ENCODE results near the gene GRK4. TPM values are rescaled to one million over a fixed set of nuclear protein-coding genes. Genes with fewer than 3 reads are reported as not detected.
"Not testable (repeated sequence)": the region's sequence is repeated elsewhere in the genome, so short reads cannot be mapped to it uniquely, and the experiment has no call there.

GRK4 gene
- total and polyA plus RNA-seq, 4 donors = 1.0 to 2.2 (median 1.8) TPM

GRCh38 chr4:3047464-3048286 lies 84.3 kb downstream of the GRK4 start:
- Histone ChIP-seq H3K27me3 (ENCODE audit: control insufficient read depth in 4 of 4, insufficient read depth in 4 of 4, low read length in 3 of 4) (no peaks in the 10 kb centered on the region), H3K36me3 (ENCODE audit: control insufficient read depth in 4 of 4, insufficient read depth in 3 of 4, low read depth in 1 of 4, low read length in 3 of 4) (no peaks in the 10 kb centered on the region), H3K9ac (ENCODE audit: low read depth in 1 of 2, low read length in 2 of 2) (no peak overlapping the region), H3K27ac (ENCODE audit: low read depth in 1 of 2, low read length in 2 of 2) (no peak overlapping the region), H3K4me1 (ENCODE audit: control insufficient read depth in 4 of 4, insufficient read depth in 4 of 4, low read length in 3 of 4) (peaks cover 0 to 3% (median 1%) of the 10 kb centered on the region in 4 donors), H3K4me3 (ENCODE audit: low read depth in 1 of 3, low read length in 3 of 3) (peak overlapping the region; percentile 41 to 61 (median 60)), H3K9me3 (ENCODE audit: control insufficient read depth in 4 of 4, low read length in 3 of 4) (no peaks in the 10 kb centered on the region)
- DNase-seq (ENCODE audit: low spot score) = peak; percentile 61
- no peak for TF ChIP-seq FOXA2 (IDR thresholded peaks at IDR 0.05)
- no peak for TF ChIP-seq HNF4G (IDR thresholded peaks at IDR 0.05)
- no peak for TF ChIP-seq ATF3 (IDR thresholded peaks at IDR 0.05)
- no peak for TF ChIP-seq GABPA (IDR thresholded peaks at IDR 0.05 in 1 of 2, conservative IDR thresholded peaks at IDR 0.05 in 1 of 2)
- TF ChIP-seq YY1 (IDR thresholded peaks at IDR 0.05) = no peak
- TF ChIP-seq HNF4A (conservative IDR thresholded peaks at IDR 0.05) = no peak
- TF ChIP-seq EGR1 (IDR thresholded peaks at IDR 0.05; ENCODE audit: low read depth in 2 of 2) = no peak
- peak; percentile 68 for TF ChIP-seq CTCF (IDR thresholded peaks at IDR 0.05; ENCODE audit: low read depth, low read length, missing input control)
- TF ChIP-seq NR2F2 (IDR thresholded peaks at IDR 0.05) = no peak
- TF ChIP-seq RAD21 (IDR thresholded peaks at IDR 0.05) = peak; percentile 84 to 90
- TF ChIP-seq JUND (IDR thresholded peaks at IDR 0.05) = peak in 1 of 2 donors; percentile 26
- no peak for TF ChIP-seq REST (IDR thresholded peaks at IDR 0.05)
- 38% methylated on average over 20 of the region's 20 CpGs for WGBS

- DNase-seq (ENCODE audit: low spot score); H3K27ac ChIP-seq (ENCODE audit: low read depth in 1 of 2, low read length in 2 of 2); H3K4me1 ChIP-seq (ENCODE audit: control insufficient read depth in 4 of 4, insufficient read depth in 4 of 4, low read length in 3 of 4); H3K27me3 ChIP-seq (ENCODE audit: control insufficient read depth in 4 of 4, insufficient read depth in 4 of 4, low read length in 3 of 4); H3K4me3 ChIP-seq (ENCODE audit: low read depth in 1 of 3, low read length in 3 of 3); H3K9me3 ChIP-seq (ENCODE audit: control insufficient read depth in 4 of 4, low read length in 3 of 4); H3K36me3 ChIP-seq (ENCODE audit: control insufficient read depth in 4 of 4, insufficient read depth in 3 of 4, low read depth in 1 of 4, low read length in 3 of 4); H3K9ac ChIP-seq (ENCODE audit: low read depth in 1 of 2, low read length in 2 of 2): not testable (repeated sequence)
- 92% methylated on average over 12 of the region's 12 CpGs for WGBS
Observed at GRCh38 chr4:3051141-3051897, 87.9 kb downstream of the GRK4 start.

Measured in liver (tissue), 9 donors.